Inflammatory macrophage treated with lipopolysaccharide for 4 hours (primary cell): ENCODE data around the gene HSF4.

ENCODE experiments used
- DNase-seq: peaks from one replicate; pipeline ENCODE4 v3.0.0-alpha.2; 2020

HSF4 gene

GRCh38 chr16:67166598-67167168, 2.1 kb downstream of the HSF4 start:
- no peak for DNase-seq

GRCh38 chr16:67167588-67167987, 3.0 kb downstream of the HSF4 start:
- no peak for DNase-seq

GRCh38 chr16:67169011-67169451, 4.5 kb downstream of the HSF4 start:
- no peak for DNase-seq

GRCh38 chr16:67169642-67170167, 5.2 kb downstream of the HSF4 start:
- peak; percentile 32 for DNase-seq

- DNase-seq, result peak; percentile 79
Measured at GRCh38 chr16:67170168-67170948, 5.8 kb downstream of the HSF4 start, which contains the start of gene NOL3. Gene NOL3, plus strand, starts transcription at chr16:67170538.

GRCh38 chr16:67170949-67171649, 6.6 kb downstream of the HSF4 start:
- peak; percentile 23 for DNase-seq

- no peak for DNase-seq
Measured at GRCh38 chr16:67173323-67173722, 8.8 kb downstream of the HSF4 start.

- peak; percentile 64 for DNase-seq
Measured at GRCh38 chr16:67173808-67174705, 9.5 kb downstream of the HSF4 start.

GRCh38 chr16:67174706-67175231, 10.2 kb downstream of the HSF4 start:
- DNase-seq, result no peak

- DNase-seq, result no peak
Measured at GRCh38 chr16:67176662-67177061, 12.1 kb downstream of the HSF4 start.

- DNase-seq, result peak; percentile 47
Measured at GRCh38 chr16:67177743-67178699, 13.5 kb downstream of the HSF4 start.

GRCh38 chr16:67179421-67180080, 15.0 kb downstream of the HSF4 start:
- DNase-seq, result no peak

GRCh38 chr16:67180166-67180565, 15.6 kb downstream of the HSF4 start:
- DNase-seq, result no peak

GRCh38 chr16:67181346-67181745, 16.8 kb downstream of the HSF4 start:
- DNase-seq, result no peak

- DNase-seq, result peak; percentile 26
Measured at GRCh38 chr16:67182288-67182687, 17.7 kb downstream of the HSF4 start.

GRCh38 chr16:67183284-67183626, 18.7 kb downstream of the HSF4 start:
- DNase-seq, result no peak

- peak; percentile 97 for DNase-seq
Measured at GRCh38 chr16:67183627-67184452, 19.3 kb downstream of the HSF4 start, which contains the start of gene MATCAP1. Gene MATCAP1, minus strand, starts transcription at chr16:67183963. Its CDS starts 3,353 bp downstream, at chr16:67180610.

GRCh38 chr16:67184453-67184994, 20.0 kb downstream of the HSF4 start:
- no peak for DNase-seq

GRCh38 chr16:67184995-67185650, 20.6 kb downstream of the HSF4 start:
- DNase-seq, result peak; percentile 86
